ENCODE data around the gene BCL2L1. TPM values are rescaled to one million over a fixed set of nuclear protein-coding genes. Genes with fewer than 3 reads are reported as not detected.
A peak's percentile ranks its signal among the peaks of the same experiment; 100 is the strongest.

BCL2L1 gene
- total RNA-seq, 2 donors from 2014 or later, result 96.2 to 103 TPM

DNA sequence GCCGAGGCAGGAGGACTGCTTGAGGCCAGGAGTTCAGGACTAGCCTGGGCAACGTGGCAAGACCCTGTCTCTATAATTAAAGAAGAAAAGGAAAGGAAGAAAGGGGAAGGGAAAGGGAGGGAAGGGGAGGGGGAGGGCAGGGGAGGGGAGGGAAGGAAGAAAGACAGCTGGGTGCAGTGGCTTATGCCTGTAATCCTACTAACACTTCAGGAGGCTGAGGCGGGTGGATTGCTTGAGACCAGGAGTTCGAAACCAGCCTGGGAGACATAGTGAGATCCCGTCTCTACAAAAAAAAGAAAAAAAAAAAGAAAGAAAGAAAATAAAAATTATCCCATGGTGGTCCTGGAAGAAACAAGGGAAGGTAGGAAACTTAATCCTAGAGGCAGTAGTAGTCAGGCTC is 33.5 kb downstream of the BCL2L1 start:
- ATAC-seq (no peak), DNase-seq (no peak)
- TF ChIP-seq, protein P1, sequence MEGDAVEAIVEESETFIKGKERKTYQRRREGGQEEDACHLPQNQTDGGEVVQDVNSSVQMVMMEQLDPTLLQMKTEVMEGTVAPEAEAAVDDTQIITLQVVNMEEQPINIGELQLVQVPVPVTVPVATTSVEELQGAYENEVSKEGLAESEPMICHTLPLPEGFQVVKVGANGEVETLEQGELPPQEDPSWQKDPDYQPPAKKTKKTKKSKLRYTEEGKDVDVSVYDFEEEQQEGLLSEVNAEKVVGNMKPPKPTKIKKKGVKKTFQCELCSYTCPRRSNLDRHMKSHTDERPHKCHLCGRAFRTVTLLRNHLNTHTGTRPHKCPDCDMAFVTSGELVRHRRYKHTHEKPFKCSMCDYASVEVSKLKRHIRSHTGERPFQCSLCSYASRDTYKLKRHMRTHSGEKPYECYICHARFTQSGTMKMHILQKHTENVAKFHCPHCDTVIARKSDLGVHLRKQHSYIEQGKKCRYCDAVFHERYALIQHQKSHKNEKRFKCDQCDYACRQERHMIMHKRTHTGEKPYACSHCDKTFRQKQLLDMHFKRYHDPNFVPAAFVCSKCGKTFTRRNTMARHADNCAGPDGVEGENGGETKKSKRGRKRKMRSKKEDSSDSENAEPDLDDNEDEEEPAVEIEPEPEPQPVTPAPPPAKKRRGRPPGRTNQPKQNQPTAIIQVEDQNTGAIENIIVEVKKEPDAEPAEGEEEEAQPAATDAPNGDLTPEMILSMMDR (IDR thresholded peaks at IDR 0.05), result no peak
- no peak for TF ChIP-seq POLR2A (IDR thresholded peaks at IDR 0.05)
- Histone ChIP-seq H3K4me3 (no peak overlapping the region), H3K27ac (no peak overlapping the region), H3K36me3 (replicated peaks in 1 of 2; ENCODE audit: insufficient read depth in 1 of 2, low read depth in 2 of 2) (peaks cover 0 to 2% of the 10 kb centered on the region in 2 donors), H3K4me1 (peaks cover 41% of the 10 kb centered on the region), H3K27me3 (no peaks in the 10 kb centered on the region), H3K9me3 (no peaks in the 10 kb centered on the region)
- intact Hi-C loops (cut with DNase I), result no loop called here
- WGBS, 2 donors, result 93 to 94% methylated on average over 5 of the region's 5 CpGs

DNA sequence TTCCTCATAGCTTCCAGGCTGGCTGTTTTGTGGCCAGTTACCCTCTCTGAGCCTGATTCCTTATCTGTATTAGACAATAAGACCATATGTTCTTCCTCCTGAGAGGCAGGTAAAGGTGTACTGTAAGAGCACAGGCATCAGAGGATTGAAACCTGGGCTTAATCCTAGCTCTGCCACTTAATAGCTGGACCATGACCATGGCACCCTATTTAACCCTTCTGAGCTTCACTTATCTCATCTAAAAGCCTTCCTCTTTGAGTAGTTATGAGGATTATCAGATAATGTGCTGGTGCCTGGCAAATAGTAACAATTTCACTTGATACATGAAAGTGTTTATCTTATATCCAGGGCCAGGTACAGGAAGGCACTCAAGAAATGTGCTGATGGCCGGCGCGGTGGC is 34.9 kb downstream of the BCL2L1 start:
- intact Hi-C loops (cut with DNase I), result no loop called here
- Histone ChIP-seq H3K27me3 (no peaks in the 10 kb centered on the region), H3K36me3 (replicated peaks in 1 of 2; ENCODE audit: insufficient read depth in 1 of 2, low read depth in 2 of 2) (peaks cover 0 to 2% of the 10 kb centered on the region in 2 donors), H3K4me1 (peaks cover 35% of the 10 kb centered on the region), H3K9me3 (no peaks in the 10 kb centered on the region), H3K27ac (no peak overlapping the region), H3K4me3 (no peak overlapping the region)
- no peak for TF ChIP-seq POLR2A (IDR thresholded peaks at IDR 0.05)
- TF ChIP-seq, protein P1 (IDR thresholded peaks at IDR 0.05), result no peak
- 86 to 88% methylated on average over 3 of the region's 3 CpGs for WGBS, 2 donors
- ATAC-seq, result no peak
- DNase-seq, result no peak

DNA sequence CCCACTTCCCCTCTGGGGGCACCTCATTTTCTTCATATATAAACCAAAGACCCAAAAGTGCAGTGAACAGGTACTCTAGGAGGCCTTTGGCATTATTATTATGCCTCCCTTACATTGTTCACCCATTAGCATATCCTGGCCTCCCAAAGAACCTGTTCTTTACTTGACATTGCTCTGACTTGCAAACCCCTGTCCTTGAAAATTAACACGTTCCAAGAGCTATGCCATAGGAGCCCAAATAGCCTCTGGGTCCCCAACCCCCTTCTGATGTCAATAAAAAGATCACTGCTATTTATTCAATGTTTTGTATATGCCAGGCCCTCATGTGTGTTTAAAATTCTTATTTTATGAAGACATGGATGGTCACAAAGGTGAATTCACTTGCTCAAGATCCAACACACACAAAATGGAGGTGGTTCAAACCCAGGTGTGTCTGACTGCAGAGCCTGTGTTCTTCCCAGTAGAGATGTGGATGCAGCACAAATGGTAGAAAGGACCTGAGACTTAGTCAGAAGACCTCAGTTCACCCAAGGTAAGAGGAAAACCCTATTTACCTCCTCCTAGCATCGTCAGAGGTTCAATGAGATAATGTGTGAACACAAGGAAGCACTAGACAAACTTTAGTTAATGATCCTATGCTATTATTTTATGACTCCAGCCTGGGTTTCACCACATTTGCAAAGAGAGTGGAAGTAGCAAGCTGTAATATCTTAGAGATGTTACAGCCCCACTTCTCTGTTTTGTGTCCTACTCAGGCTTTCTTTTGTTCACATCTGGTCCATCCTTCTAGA is 36.6 kb downstream of the BCL2L1 start:
- Histone ChIP-seq H3K27ac (peak overlapping the region in 1 of 4 donors; percentile 11), H3K27me3 (no peaks in the 10 kb centered on the region), H3K4me3 (no peak overlapping the region), H3K9me3 (no peaks in the 10 kb centered on the region), H3K4me1 (peaks cover 40% of the 10 kb centered on the region), H3K36me3 (replicated peaks in 1 of 2; ENCODE audit: insufficient read depth in 1 of 2, low read depth in 2 of 2) (peaks cover 0 to 2% of the 10 kb centered on the region in 2 donors)
- ATAC-seq (no peak), DNase-seq (no peak)
- intact Hi-C loops (cut with DNase I), result no loop called here
- 48 to 54% methylated on average over 2 of the region's 2 CpGs for WGBS, 2 donors
- TF ChIP-seq, protein P1 (IDR thresholded peaks at IDR 0.05), result no peak
- TF ChIP-seq POLR2A (IDR thresholded peaks at IDR 0.05), result no peak

DNA sequence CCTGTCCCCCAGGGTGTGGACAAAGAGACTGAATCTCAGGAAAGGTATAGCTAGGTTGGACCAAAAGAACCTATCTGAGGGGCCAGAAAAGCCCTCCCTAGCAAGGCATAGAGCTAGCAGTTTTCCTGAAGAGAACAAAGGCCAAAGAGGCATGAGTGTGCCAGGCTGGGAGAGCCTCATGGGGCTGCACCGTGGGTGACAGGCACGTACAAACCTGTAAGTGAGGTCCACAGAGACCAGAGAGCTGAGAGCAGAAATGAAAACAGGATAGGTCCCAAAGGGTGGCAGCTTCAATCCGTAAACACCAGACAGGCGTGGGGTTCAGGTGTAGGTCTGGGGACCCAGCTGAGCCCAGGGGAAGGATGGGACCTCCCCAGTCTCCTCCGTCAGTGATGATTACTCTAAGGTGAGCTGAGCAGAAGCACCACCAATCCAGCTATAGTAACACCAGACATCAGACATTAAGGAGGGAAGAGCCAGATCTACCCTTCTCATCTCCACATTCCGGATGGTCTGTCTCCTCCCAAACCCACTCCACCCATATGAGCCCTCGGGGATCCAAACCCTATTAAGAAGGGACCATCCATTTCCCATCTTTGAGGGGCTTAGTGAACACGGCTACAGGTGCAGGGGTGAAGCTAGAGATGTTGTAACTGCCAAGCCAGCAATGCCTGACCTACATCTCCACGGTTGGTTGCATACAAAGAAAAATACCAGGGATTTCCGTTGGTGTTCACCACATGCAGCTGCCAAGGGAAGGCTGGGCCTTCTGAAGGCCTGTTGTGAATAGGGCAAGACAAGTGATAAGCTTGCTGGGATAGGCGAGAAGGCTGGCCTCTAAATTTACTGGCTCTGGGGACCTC is 38.3 kb downstream of the BCL2L1 start:
- DNase-seq, result no peak
- TF ChIP-seq, protein P1 (IDR thresholded peaks at IDR 0.05), result no peak
- no peak for TF ChIP-seq POLR2A (IDR thresholded peaks at IDR 0.05)
- Histone ChIP-seq H3K27me3 (no peaks in the 10 kb centered on the region), H3K4me1 (peaks cover 48% of the 10 kb centered on the region), H3K36me3 (replicated peaks in 1 of 2; ENCODE audit: insufficient read depth in 1 of 2, low read depth in 2 of 2) (peaks cover 0 to 2% of the 10 kb centered on the region in 2 donors), H3K4me3 (no peak overlapping the region), H3K27ac (no peak overlapping the region), H3K9me3 (no peaks in the 10 kb centered on the region)
- intact Hi-C loops (cut with DNase I), result no loop called here
- WGBS, 2 donors, result 78 to 90% methylated on average over 11 of the region's 11 CpGs
- ATAC-seq, result no peak

All from body of pancreas (tissue), 4 donors.